HepG2 (cell line): ENCODE measurements around the gene IKZF3. TPM values are rescaled to one million over a fixed set of nuclear protein-coding genes. Genes with fewer than 3 reads are reported as not detected.

ENCODE experiments used
- HNRNPL ChIP-seq: fragments of 200-400 bp; formaldehyde crosslinking; IDR thresholded peaks from 2 replicates; pipeline ENCODE4 v1.6.1; 2017; ENCODE audit warnings: mild to moderate bottlenecking, low read depth, low read length
- KLF12 ChIP-seq: sonication (generic); formaldehyde crosslinking; IDR thresholded peaks from 2 replicates; pipeline ENCODE4 v1.4.0; 2020; ENCODE audit warnings: missing genetic modification reagents, borderline replicate concordance
- MAFK ChIP-seq, 2 experiments: IDR thresholded peaks in 1 of 2; conservative IDR thresholded peaks in 1 of 2; 2 replicates each; pipeline ENCODE4 v1.6.1; 2011; ENCODE audit warnings: improper control_type of control experiment in 2 of 2, low read length in 2 of 2
- MYNN ChIP-seq: sonication (generic); formaldehyde crosslinking; IDR thresholded peaks from 2 replicates; pipeline ENCODE4 v1.4.0; 2020; ENCODE audit warnings: mild to moderate bottlenecking, low read depth, missing genetic modification reagents
- NFYB ChIP-seq: sonication (generic); formaldehyde crosslinking; IDR thresholded peaks from 2 replicates; pipeline ENCODE4 v1.4.0; 2020; ENCODE audit warnings: missing genetic modification reagents
- NFYC ChIP-seq: IDR thresholded peaks from 2 replicates; pipeline ENCODE4 v1.6.1; 2016; ENCODE audit warnings: missing genetic modification reagents, missing compliant biosample characterization
- NR0B2 ChIP-seq: sonication (generic); formaldehyde crosslinking; IDR thresholded peaks from 2 replicates; pipeline ENCODE4 v1.4.0; 2020; ENCODE audit warnings: mild to moderate bottlenecking, missing genetic modification reagents
- NR3C1 ChIP-seq: sonication (generic); formaldehyde crosslinking; IDR thresholded peaks from 2 replicates; pipeline ENCODE4 v1.4.0; 2020; ENCODE audit warnings: missing genetic modification reagents
- PATZ1 ChIP-seq: sonication (generic); formaldehyde crosslinking; IDR thresholded peaks from 2 replicates; pipeline ENCODE4 v1.4.0; 2020; ENCODE audit warnings: missing genetic modification reagents
- TAF15 ChIP-seq: fragments of 200-400 bp; formaldehyde crosslinking; IDR thresholded peaks from one replicate; pipeline ENCODE4 v1.6.1; 2018; ENCODE audit warnings: mild to moderate bottlenecking, low read depth, low read length; ENCODE audit not compliant: poor library complexity, severe bottlenecking
- ZBTB44 ChIP-seq: sonication (generic); formaldehyde crosslinking; IDR thresholded peaks from 2 replicates; pipeline ENCODE4 v1.4.0; 2020; ENCODE audit warnings: missing genetic modification reagents
- ZBTB49 ChIP-seq: sonication (generic); formaldehyde crosslinking; IDR thresholded peaks from 2 replicates; pipeline ENCODE4 v1.4.0; 2020; ENCODE audit warnings: missing genetic modification reagents, borderline replicate concordance
- ZFP36 ChIP-seq: fragments of 150-350 bp; IDR thresholded peaks from 2 replicates; pipeline ENCODE4 v1.6.1; 2018; ENCODE audit warnings: borderline replicate concordance, low read length, low read depth; ENCODE audit not compliant: partially characterized antibody
- ZNF331 ChIP-seq: sonication (generic); formaldehyde crosslinking; IDR thresholded peaks from 2 replicates; pipeline ENCODE4 v1.4.0; 2020; ENCODE audit warnings: missing genetic modification reagents
- ZNF382 ChIP-seq: sonication (generic); formaldehyde crosslinking; IDR thresholded peaks from 2 replicates; pipeline ENCODE4 v1.5.0; 2020; ENCODE audit warnings: missing genetic modification reagents, mild to moderate bottlenecking, borderline replicate concordance
- ZNF543 ChIP-seq: sonication (generic); formaldehyde crosslinking; IDR thresholded peaks from 2 replicates; pipeline ENCODE4 v1.4.0; 2020; ENCODE audit warnings: mild to moderate bottlenecking, missing genetic modification reagents
- ZNF556 ChIP-seq: sonication (generic); formaldehyde crosslinking; IDR thresholded peaks from 2 replicates; pipeline ENCODE4 v1.4.0; 2020; ENCODE audit warnings: mild to moderate bottlenecking, missing genetic modification reagents, borderline replicate concordance
- ZNF713 ChIP-seq: sonication (generic); formaldehyde crosslinking; IDR thresholded peaks from 2 replicates; pipeline ENCODE4 v1.4.0; 2020; ENCODE audit warnings: mild to moderate bottlenecking, missing genetic modification reagents
- ZNF883 ChIP-seq: sonication (generic); formaldehyde crosslinking; IDR thresholded peaks from 2 replicates; pipeline ENCODE4 v1.5.1; 2020; ENCODE audit warnings: mild to moderate bottlenecking, missing genetic modification reagents; ENCODE audit errors: not compliant biosample characterization
- ZZZ3 ChIP-seq: sonication (generic); formaldehyde crosslinking; IDR thresholded peaks from 2 replicates; pipeline ENCODE4 v1.4.0; 2020; ENCODE audit warnings: missing genetic modification reagents, mild to moderate bottlenecking, borderline replicate concordance
- polyA plus RNA-seq, 8 experiments: library from polyadenylated mRNA; depleted of rRNA in 3 of 8; stranded (reverse) in 7 of 8; unstranded in 1 of 8; fragments of >200 nt; fragmentation: Illumina TruSeq in 4 of 8; extraction: Trizol in 4 of 8; gene quantifications; 2 replicates each; pipeline versions ENCODE4 v1.2.1 to v1.2.3, GENCODE V29; 2011 to 2016; ENCODE audit warnings: low read depth in 4 of 8, missing spikeins in 1 of 8, mixed read lengths in 1 of 8; ENCODE audit not compliant: insufficient read depth in 1 of 8
- total RNA-seq, 5 experiments: library from RNA; depleted of rRNA; stranded (reverse); fragments of >200 nt; fragmentation: Illumina TruSeq; extraction: Trizol; gene quantifications; 2 replicates each; pipeline ENCODE4 v1.2.3, GENCODE V29; 2016; ENCODE audit warnings: low read depth in 1 of 5

The IKZF3 gene
- total and polyA plus RNA-seq, 2 of the 13 experiments (the other 11 are each of a cell fraction or from before 2014, with no cell fraction given), result not detected

DNA sequence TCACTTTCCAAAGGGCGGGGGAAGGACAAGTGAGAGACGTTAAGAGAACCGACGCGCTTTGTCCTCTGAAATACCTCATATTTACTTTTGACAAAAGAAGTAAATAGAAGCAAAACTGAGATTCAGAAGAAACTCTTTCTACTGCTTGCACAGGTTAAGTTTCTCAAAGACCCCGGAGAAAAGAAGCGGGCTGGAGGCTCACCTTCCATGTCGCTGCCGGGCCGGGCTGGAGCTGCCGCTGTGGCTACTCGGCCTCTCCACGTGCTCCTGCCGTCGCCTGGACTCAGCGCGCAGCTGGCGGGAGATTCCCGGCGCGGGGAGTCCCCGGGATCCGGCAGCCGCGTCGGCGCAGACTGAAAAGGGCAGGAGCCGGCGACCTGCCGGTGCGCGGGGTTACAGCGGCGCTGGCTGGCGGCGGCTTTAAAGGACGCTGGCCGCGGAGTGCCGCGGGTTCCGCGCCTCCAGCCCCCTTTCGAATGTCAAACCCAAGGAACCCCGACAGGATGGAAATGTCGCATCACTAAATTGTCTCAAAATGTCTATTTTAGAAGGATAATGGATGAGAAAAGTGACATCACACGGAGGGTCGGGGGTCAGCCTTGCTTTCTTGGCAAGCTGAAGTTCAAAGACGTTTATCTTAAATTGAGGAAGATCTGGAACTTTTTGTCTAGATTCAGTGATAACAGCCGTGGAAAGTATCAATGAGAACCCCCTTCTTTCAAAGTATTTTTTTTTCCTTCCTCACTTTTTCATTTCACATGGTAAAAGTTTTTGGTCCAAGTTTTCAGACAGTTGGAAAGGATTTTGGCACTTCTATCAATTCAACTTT, at the start of gene IKZF3 (continued):
- TF ChIP-seq ZBTB49 (CRISPR knock-in tag) (no peak), NFYC (CRISPR knock-in tag) (peak; percentile 47), MYNN (CRISPR knock-in tag) (peak; percentile 84; the same call in 1 of the 2 replicates), HNRNPL (no peak), NR0B2 (CRISPR knock-in tag) (peak; percentile 94), ZNF713 (CRISPR knock-in tag) (peak; percentile 97), TAF15 (peak; percentile 76), ZFP36 (no peak), ZNF331 (peak; percentile 91), ZNF382 (CRISPR knock-in tag) (no peak), ZNF556 (CRISPR knock-in tag) (peak; percentile 89; the same call in 1 of the 2 replicates), MAFK (conservative IDR thresholded peaks at IDR 0.05 in 1 of 2, IDR thresholded peaks at IDR 0.05 in 1 of 2; ENCODE audit: low read length in 2 of 2) (no peak), ZBTB44 (peak; percentile 94; the same call in 1 of the 2 replicates), ZZZ3 (CRISPR knock-in tag) (no peak), NR3C1 (CRISPR knock-in tag) (no peak), KLF12 (CRISPR knock-in tag) (peak; percentile 95; the same call in 1 of the 2 replicates), PATZ1 (peak; percentile 56; the same call in 1 of the 2 replicates), NFYB (CRISPR knock-in tag) (peak; percentile 35; the same call in 1 of the 2 replicates), ZNF543 (CRISPR knock-in tag) (peak; percentile 85), ZNF883 (peak; percentile 99)
